SU-DHL-6 (cell line): ENCODE measurements around the gene C2orf42.

ENCODE experiments used
- H2AFZ ChIP-seq: fragments of 200-600 bp; sonication (generic); 2 replicates; pipeline ENCODE4 v1.6.1; 2014; ENCODE audit warnings: low read depth, mild to moderate bottlenecking, moderate library complexity, mixed read lengths, antibody characterized with exemption, low read length; ENCODE audit not compliant: severe bottlenecking
- H3F3A ChIP-seq: fragments of 200-600 bp; shearing (Covaris generic); 2 replicates; pipeline ENCODE4 v1.6.0; 2016; ENCODE audit warnings: antibody characterized with exemption, mild to moderate bottlenecking; ENCODE audit not compliant: insufficient read depth
- H3K27ac ChIP-seq: fragments of 200-600 bp; sonication (generic); 2 replicates; pipeline ENCODE4 v1.5.1; 2016; ENCODE audit warnings: low read depth, mild to moderate bottlenecking, low read length, moderate library complexity, mixed read lengths
- H3K27me3 ChIP-seq: fragments of 200-600 bp; sonication (generic), shearing (Covaris generic); 2 replicates; pipeline ENCODE4 v1.6.0; 2014; ENCODE audit warnings: mild to moderate bottlenecking, low read length
- H3K36me3 ChIP-seq: fragments of 200-600 bp; sonication (generic); 2 replicates; pipeline ENCODE4 v1.6.1; 2014; ENCODE audit warnings: mild to moderate bottlenecking, low read length, mixed read lengths
- H3K4me2 ChIP-seq: fragments of 300-600, 200-600 bp; shearing (Covaris generic), sonication (generic); 2 replicates; pipeline ENCODE4 v1.6.0; 2014; ENCODE audit warnings: low read length, low read depth, mild to moderate bottlenecking; ENCODE audit not compliant: poor library complexity, severe bottlenecking
- H3K4me3 ChIP-seq: fragments of 200-600 bp; sonication (generic); 2 replicates; pipeline ENCODE4 v1.5.1; 2014; ENCODE audit warnings: antibody characterized with exemption, low read length, mild to moderate bottlenecking, mixed read lengths; ENCODE audit not compliant: insufficient read depth, poor library complexity, severe bottlenecking
- H3K79me2 ChIP-seq: fragments of 200-600 bp; sonication (generic); 2 replicates; pipeline ENCODE4 v1.6.1; 2014; ENCODE audit warnings: mild to moderate bottlenecking, low read length, moderate library complexity; ENCODE audit not compliant: insufficient read depth
- H3K9ac ChIP-seq: fragments of 200-600 bp; sonication (generic); 2 replicates; pipeline ENCODE4 v1.7.0; 2014; ENCODE audit warnings: mild to moderate bottlenecking, low read length
- H3K9me2 ChIP-seq: fragments of 200-600 bp; sonication (generic); replicated peaks from 2 replicates; pipeline ENCODE4 v1.6.1; 2014; ENCODE audit warnings: low read length; ENCODE audit not compliant: insufficient read depth
- H3K9me3 ChIP-seq: fragments of 200-600 bp; sonication (generic); 2 replicates; pipeline ENCODE4 v1.6.1; 2014; ENCODE audit warnings: low read length, mixed read lengths; ENCODE audit not compliant: insufficient read depth
- H4K20me1 ChIP-seq: fragments of 200-600 bp; sonication (generic); 2 replicates; pipeline ENCODE4 v1.6.1; 2014; ENCODE audit warnings: low read depth, mild to moderate bottlenecking, antibody characterized with exemption, low read length, moderate library complexity, mixed read lengths
- EZH2phosphoT487 ChIP-seq: fragments of 200-600 bp; sonication (generic), shearing (Covaris generic); conservative IDR thresholded peaks from 2 replicates; pipeline ENCODE4 v1.6.1; 2018; ENCODE audit warnings: mild to moderate bottlenecking, antibody characterized with exemption, low read length, moderate library complexity, mixed read lengths
- TF ChIP-seq, protein P1 (sequence below): fragments of 200-600 bp; sonication (generic); IDR thresholded peaks from one replicate; pipeline ENCODE4 v1.5.1; 2017; ENCODE audit warnings: antibody characterized with exemption, mild to moderate bottlenecking, low read length, moderate library complexity; ENCODE audit not compliant: insufficient read depth, poor library complexity, severe bottlenecking

The C2orf42 gene

DNA sequence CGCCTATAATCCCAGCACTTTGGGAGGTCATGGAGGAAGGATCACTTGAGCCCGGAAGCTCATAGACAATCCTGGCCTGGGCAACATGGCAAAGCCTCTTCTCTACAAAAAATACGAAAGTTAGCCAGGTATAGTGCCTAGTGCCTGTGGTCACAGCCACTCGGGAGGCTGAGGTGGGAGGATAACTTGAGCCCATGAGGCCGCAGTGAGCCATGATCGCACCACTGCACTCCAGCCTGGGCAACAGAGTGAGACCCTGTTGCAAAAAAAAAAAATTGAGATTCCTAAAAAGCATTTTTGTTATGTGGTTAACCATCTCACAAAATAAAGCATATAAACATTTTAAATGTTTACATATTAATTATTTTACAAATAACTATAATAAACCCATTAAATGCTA, 89.6 kb downstream of the C2orf42 start:
- Histone ChIP-seq H3K4me3 (no peak overlapping the region), H3K9ac (no peak overlapping the region), H2AFZ (no peak overlapping the region), H4K20me1 (no peaks in the 10 kb centered on the region), H3K79me2 (no peaks in the 10 kb centered on the region), H3K9me2 (no peaks in the 10 kb centered on the region), H3K36me3 (no peaks in the 10 kb centered on the region), H3K27ac (peak overlapping the region; percentile 67), H3F3A (peaks cover 62% of the 10 kb centered on the region), H3K27me3 (no peaks in the 10 kb centered on the region), H3K4me2 (peak overlapping the region; percentile 11), H3K9me3 (no peaks in the 10 kb centered on the region)
- TF ChIP-seq, protein P1, sequence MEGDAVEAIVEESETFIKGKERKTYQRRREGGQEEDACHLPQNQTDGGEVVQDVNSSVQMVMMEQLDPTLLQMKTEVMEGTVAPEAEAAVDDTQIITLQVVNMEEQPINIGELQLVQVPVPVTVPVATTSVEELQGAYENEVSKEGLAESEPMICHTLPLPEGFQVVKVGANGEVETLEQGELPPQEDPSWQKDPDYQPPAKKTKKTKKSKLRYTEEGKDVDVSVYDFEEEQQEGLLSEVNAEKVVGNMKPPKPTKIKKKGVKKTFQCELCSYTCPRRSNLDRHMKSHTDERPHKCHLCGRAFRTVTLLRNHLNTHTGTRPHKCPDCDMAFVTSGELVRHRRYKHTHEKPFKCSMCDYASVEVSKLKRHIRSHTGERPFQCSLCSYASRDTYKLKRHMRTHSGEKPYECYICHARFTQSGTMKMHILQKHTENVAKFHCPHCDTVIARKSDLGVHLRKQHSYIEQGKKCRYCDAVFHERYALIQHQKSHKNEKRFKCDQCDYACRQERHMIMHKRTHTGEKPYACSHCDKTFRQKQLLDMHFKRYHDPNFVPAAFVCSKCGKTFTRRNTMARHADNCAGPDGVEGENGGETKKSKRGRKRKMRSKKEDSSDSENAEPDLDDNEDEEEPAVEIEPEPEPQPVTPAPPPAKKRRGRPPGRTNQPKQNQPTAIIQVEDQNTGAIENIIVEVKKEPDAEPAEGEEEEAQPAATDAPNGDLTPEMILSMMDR = no peak
- no peak for TF ChIP-seq EZH2phosphoT487
